ENCODE data around the gene SYPL2. TPM values are rescaled to one million over a fixed set of nuclear protein-coding genes. Genes with fewer than 3 reads are reported as not detected.

The SYPL2 gene
- total RNA-seq, 1 experiment from 2014 or later = 1.3 TPM

DNA sequence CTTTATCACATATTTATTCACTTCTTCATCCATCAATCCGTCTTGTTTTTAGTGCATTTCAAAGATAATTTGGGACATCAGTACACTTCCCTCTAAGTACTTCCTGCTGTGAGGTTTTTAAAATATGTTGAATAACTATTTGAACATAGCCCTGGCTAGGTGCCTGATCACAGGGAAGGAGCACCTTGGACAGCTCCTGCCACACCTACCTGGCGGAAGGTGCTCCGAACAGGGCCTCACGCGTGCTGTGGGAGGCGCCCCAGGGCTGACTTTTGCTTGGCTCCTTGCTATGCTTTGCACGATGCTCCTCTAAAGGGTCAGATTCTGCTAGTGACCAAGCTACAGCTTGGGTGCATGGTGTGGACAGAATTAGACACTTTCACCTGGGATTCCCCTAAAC lies 12.5 kb downstream of the SYPL2 start:
- TF ChIP-seq SIN3A (IDR thresholded peaks at IDR 0.05; ENCODE audit: low read depth) (peak; percentile 57; the same call in 1 of the 2 replicates), ZNF274 (IDR thresholded peaks at IDR 0.05; ENCODE audit: low read depth, low read length) (no peak), SRF (IDR thresholded peaks at IDR 0.05; ENCODE audit: low read depth) (no peak)
- TF ChIP-seq, protein P1, sequence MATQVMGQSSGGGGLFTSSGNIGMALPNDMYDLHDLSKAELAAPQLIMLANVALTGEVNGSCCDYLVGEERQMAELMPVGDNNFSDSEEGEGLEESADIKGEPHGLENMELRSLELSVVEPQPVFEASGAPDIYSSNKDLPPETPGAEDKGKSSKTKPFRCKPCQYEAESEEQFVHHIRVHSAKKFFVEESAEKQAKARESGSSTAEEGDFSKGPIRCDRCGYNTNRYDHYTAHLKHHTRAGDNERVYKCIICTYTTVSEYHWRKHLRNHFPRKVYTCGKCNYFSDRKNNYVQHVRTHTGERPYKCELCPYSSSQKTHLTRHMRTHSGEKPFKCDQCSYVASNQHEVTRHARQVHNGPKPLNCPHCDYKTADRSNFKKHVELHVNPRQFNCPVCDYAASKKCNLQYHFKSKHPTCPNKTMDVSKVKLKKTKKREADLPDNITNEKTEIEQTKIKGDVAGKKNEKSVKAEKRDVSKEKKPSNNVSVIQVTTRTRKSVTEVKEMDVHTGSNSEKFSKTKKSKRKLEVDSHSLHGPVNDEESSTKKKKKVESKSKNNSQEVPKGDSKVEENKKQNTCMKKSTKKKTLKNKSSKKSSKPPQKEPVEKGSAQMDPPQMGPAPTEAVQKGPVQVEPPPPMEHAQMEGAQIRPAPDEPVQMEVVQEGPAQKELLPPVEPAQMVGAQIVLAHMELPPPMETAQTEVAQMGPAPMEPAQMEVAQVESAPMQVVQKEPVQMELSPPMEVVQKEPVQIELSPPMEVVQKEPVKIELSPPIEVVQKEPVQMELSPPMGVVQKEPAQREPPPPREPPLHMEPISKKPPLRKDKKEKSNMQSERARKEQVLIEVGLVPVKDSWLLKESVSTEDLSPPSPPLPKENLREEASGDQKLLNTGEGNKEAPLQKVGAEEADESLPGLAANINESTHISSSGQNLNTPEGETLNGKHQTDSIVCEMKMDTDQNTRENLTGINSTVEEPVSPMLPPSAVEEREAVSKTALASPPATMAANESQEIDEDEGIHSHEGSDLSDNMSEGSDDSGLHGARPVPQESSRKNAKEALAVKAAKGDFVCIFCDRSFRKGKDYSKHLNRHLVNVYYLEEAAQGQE (IDR thresholded peaks at IDR 0.05; ENCODE audit: low read depth) = peak; percentile 95
- TF ChIP-seq, protein P2, sequence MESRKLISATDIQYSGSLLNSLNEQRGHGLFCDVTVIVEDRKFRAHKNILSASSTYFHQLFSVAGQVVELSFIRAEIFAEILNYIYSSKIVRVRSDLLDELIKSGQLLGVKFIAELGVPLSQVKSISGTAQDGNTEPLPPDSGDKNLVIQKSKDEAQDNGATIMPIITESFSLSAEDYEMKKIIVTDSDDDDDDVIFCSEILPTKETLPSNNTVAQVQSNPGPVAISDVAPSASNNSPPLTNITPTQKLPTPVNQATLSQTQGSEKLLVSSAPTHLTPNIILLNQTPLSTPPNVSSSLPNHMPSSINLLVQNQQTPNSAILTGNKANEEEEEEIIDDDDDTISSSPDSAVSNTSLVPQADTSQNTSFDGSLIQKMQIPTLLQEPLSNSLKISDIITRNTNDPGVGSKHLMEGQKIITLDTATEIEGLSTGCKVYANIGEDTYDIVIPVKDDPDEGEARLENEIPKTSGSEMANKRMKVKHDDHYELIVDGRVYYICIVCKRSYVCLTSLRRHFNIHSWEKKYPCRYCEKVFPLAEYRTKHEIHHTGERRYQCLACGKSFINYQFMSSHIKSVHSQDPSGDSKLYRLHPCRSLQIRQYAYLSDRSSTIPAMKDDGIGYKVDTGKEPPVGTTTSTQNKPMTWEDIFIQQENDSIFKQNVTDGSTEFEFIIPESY (IDR thresholded peaks at IDR 0.05; ENCODE audit: extremely low read depth, insufficient replicate concordance, low read length) = no peak
- TF ChIP-seq, protein P3, sequence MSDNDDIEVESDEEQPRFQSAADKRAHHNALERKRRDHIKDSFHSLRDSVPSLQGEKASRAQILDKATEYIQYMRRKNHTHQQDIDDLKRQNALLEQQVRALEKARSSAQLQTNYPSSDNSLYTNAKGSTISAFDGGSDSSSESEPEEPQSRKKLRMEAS (IDR thresholded peaks at IDR 0.05) = peak; percentile 41; the same call in 1 of the 2 replicates
- H3K9me2 ChIP-seq (ENCODE audit: insufficient read depth) = no peaks in the 10 kb centered on the region
- peaks cover 3 to 18% of the 10 kb centered on the region in 2 experiments for H3K4me1 ChIP-seq (ENCODE audit: control insufficient read depth in 1 of 2, insufficient read depth in 2 of 2, low read length in 2 of 2)
- peak; percentile 49 for ATAC-seq
- POLR2A ChIA-PET = no interaction called here
- no peaks in the 10 kb centered on the region for H4K20me1 ChIP-seq (ENCODE audit: insufficient read depth)
- DNase-seq (ENCODE audit: low read depth, low spot score) = no peak
- H3K36me3 ChIP-seq (ENCODE audit: control insufficient read depth in 1 of 2, insufficient read depth in 2 of 2, low read length in 2 of 2) = no peaks in the 10 kb centered on the region
- peaks cover 6% of the 10 kb centered on the region; the same call in 1 of the 2 replicates for H3K27me3 ChIP-seq (ENCODE audit: insufficient read depth, low read length)
- H3K9me3 ChIP-seq (ENCODE audit: control insufficient read depth in 1 of 2, insufficient read depth in 1 of 2, low read depth in 1 of 2, low read length in 2 of 2) = no peaks in the 10 kb centered on the region
- BruUV-seq (replicated peaks) = no TSS peak
- CTCF ChIA-PET = interaction anchor here (1.2 kb wide), 1 partner anchor 12 kb away, joined by 4 read pairs; no protein-coding TSS in a partner anchor
- no peak overlapping the region for H3K27ac ChIP-seq (ENCODE audit: low read depth, low read length)
- RAD21 ChIA-PET (ENCODE audit: low non-redundant PET in 1 of 2, low total read pairs in 2 of 2, uncharacterized antibody in 2 of 2, unreplicated experiment in 2 of 2) = no interaction called here
- H3K79me2 ChIP-seq (ENCODE audit: insufficient read depth, low read length) = no peaks in the 10 kb centered on the region
- H3K4me3 ChIP-seq (replicated peaks in 1 of 2; ENCODE audit: low read depth in 1 of 2, low read length in 2 of 2) = no peak overlapping the region
- no peak overlapping the region for H2AFZ ChIP-seq (ENCODE audit: low read depth, low read length, poor library complexity, severe bottlenecking)
- H3K9ac ChIP-seq (ENCODE audit: low read length) = no peak overlapping the region
- intact Hi-C loops (cut with micrococcal nuclease) = no loop called here
- H3K4me2 ChIP-seq (ENCODE audit: low read length) = no peak overlapping the region
